LNCaP clone FGC (cell line): ENCODE data around the gene PVRIG.
A peak's percentile ranks its signal among the peaks of the same experiment; 100 is the strongest.
"Not testable (repeated sequence)": the region's sequence is repeated elsewhere in the genome, so short reads cannot be mapped to it uniquely, and the experiment has no call there.

ENCODE experiments used
- DNase-seq: peaks from one replicate; pipeline ENCODE4 v3.0.0-alpha.2; 2011; ENCODE audit warnings: low read depth
- H3K4me3 ChIP-seq: 2 replicates; pipeline ENCODE4 v1.5.1; 2011; ENCODE audit warnings: mild to moderate bottlenecking, low read depth, low read length, control low read depth
- TF ChIP-seq, protein P1 (sequence below): IDR thresholded peaks from 2 replicates; pipeline ENCODE4 v1.5.1; 2012; ENCODE audit warnings: mild to moderate bottlenecking; ENCODE audit not compliant: control insufficient read depth, insufficient read depth; ENCODE audit errors: extremely low read depth

Gene PVRIG

DNA sequence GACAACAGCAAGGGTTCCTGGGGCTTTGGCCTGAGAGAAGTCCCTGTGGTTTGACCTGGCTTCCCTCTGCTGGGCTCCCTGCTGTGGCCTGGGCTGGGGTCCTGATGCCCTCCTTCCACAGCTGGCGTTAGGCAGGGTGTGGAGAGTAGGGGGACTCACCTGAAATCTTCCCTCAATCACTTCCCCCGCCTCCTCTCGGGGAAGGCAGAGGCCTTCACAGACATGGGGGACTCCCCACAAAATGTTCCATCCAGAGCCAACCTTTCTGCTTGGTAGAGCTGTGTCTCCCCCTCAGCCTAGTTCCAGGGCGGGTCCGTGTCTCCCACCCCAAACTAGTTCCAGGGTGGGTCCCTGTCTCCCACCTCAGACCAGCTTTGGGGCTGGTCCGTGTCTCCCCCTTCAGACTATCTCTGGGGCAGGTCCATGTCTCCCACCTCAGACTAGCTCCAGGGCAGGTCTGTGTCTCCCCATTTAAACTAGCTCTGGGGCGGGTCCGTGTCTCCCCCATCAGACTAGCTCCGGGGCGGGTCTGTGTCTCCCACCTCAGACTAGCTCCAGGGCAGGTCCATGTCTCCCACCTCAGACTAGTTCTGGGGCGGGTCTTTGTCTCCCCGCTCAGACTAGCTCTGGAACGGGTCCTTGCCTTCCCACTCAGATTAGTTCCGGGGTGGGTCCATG is 2.2 kb downstream of the PVRIG start:
- no peak overlapping the region for H3K4me3 ChIP-seq
- no peak for DNase-seq
- TF ChIP-seq, protein P1, sequence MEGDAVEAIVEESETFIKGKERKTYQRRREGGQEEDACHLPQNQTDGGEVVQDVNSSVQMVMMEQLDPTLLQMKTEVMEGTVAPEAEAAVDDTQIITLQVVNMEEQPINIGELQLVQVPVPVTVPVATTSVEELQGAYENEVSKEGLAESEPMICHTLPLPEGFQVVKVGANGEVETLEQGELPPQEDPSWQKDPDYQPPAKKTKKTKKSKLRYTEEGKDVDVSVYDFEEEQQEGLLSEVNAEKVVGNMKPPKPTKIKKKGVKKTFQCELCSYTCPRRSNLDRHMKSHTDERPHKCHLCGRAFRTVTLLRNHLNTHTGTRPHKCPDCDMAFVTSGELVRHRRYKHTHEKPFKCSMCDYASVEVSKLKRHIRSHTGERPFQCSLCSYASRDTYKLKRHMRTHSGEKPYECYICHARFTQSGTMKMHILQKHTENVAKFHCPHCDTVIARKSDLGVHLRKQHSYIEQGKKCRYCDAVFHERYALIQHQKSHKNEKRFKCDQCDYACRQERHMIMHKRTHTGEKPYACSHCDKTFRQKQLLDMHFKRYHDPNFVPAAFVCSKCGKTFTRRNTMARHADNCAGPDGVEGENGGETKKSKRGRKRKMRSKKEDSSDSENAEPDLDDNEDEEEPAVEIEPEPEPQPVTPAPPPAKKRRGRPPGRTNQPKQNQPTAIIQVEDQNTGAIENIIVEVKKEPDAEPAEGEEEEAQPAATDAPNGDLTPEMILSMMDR: no peak

DNA sequence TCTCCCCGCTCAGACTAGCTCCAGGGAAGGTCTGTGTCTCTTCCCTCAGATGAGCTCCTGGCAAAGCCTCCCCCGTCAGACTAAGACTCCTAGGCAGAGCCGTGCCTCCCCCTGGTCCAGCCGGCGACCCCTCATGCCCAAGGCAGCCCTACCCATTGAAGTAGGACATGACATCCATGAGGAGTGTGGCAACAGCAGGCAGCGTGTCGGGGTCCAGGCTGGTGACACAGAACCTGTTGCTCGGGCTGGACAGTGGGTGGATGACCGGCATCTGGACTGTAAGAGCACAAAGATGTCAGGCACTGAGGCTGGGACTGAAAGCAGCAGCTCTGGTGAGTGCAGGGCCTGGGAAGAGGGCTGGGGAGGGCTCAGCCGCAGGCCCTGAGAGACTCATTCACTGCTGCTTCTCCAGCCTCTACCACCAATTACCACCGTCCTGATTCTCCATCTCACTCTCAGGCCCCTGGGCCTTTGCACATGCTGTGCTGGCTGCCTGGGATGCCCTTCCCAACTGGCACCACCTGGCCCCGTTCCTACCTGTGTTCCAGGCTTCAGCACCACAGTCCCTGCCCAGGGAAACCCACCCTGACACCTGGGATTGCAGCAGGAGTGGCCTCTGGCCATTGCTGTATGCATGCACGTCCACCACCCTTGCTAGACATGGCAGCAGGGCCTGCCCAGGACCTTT is 2.8 kb downstream of the PVRIG start:
- no peak for DNase-seq
- H3K4me3 ChIP-seq: no peak overlapping the region
- TF ChIP-seq, protein P1: no peak

DNA sequence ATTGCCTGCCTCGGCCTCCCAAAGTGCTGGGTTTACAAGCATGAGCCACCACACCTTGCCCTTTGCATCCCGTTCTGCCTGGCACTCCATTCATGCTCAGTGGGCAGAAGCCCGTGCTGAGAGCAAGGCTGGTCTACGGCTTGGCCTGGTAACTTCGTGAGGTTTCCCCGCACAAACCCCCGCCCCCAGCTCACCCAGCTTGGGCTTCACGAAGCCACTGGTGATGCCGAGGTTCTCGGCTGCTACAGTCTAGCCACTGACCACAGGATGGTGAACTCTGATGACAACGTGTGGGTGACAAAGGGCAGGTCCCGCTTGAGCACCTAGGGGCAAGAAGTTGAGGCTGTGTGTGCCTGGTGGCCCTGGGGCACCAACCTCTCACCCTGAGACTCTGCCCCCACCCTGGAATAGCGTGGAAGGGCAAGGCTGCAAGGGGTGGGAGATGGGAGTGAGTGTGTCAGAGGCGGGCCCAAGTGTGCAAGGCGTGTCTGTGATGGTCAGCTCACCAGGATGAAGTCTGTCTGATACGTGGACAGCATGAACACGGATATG is 3.7 kb downstream of the PVRIG start:
- not testable (repeated sequence) for DNase-seq, H3K4me3 ChIP-seq

DNA sequence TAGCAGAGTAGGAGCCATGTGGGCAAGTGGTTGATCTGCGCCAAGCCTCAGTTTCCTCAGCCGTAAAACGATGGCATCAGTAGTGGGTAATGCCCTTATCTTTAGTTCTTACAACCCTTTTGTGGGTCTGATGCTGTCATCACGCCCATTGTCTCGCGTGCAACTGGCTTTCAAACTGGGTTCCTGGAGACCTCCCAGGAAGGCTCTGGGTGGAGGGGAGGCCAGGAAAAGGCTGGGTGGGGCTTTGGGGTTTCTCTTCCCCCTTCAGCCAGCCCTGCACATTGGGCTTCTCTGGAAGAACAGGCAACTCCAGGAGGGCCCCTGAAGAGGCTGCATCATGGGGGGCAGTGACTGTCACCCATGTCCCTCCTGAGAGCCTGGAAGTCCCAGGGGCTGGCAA is 5.1 kb downstream of the PVRIG start:
- not testable (repeated sequence) for DNase-seq, H3K4me3 ChIP-seq

DNA sequence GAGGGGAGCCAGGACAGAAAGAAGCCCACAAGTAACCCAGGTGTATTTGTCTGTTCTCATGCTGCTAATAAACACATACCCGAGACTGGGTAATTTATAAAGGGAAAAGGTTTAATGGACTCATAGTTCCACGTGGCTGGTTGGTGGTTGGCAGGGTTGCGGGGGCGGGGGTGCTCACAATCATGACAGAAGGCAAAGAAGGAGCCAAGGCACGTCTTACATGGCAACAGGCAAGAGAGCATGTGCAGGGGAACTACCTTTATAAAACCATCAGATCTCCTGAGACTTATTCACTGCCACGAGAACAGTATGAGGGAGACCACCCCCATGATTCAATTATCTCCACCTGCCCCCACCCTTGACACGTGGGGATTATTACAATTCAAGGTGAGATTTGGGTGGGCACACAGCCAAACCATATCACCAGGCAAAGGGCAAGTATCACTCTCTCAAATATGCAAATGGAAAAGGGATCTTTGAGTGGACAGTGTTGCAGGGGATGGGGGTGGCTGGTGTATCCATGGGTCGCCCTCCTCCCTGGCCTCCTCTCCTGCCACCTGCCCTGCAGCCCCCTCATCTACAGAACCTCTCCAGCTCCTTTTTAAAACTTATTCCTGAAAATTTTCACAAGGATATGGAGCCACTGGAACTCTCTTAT is 15.0 kb downstream of the PVRIG start:
- not testable (repeated sequence) for DNase-seq, H3K4me3 ChIP-seq

DNA sequence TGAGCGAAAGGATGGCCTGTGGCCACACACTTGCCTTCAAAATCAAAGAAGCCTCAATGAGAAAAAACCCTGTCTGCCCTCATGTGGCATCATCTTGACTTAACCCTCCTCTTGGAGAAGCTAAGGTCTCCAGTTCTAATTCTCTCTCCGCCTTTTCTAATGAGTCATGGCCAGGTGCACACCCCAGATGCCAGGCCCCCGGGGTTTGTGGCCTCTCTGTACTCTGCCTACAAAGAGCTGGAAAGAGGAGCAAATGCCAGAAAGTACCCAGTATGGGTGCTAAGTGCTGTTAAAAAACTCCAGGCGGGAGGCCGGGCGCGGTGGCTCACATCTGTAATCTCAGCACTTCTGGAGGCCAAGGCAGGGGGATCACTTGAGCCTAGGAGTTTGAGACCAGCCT is 20.2 kb downstream of the PVRIG start:
- not testable (repeated sequence) for DNase-seq, H3K4me3 ChIP-seq

DNA sequence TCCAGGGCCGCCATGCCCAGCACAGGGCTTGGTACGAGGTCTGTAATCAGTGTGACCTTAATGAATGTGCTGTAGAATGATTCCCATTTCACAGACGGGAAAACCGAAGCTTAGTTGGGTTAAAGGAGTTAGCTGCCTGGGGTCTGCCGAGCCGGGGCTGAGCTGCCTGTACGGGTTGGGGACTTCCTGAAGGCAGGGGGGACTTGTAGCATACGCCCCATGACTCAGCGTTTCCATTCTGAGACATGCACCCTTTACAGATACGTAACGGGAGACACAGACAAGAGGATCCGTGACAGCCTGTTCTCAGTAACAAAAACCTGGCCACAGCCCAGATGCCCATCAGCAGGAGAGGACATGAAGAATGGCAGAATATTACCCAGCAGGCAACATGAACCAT is 23.6 kb downstream of the PVRIG start:
- not testable (repeated sequence) for DNase-seq, H3K4me3 ChIP-seq

DNA sequence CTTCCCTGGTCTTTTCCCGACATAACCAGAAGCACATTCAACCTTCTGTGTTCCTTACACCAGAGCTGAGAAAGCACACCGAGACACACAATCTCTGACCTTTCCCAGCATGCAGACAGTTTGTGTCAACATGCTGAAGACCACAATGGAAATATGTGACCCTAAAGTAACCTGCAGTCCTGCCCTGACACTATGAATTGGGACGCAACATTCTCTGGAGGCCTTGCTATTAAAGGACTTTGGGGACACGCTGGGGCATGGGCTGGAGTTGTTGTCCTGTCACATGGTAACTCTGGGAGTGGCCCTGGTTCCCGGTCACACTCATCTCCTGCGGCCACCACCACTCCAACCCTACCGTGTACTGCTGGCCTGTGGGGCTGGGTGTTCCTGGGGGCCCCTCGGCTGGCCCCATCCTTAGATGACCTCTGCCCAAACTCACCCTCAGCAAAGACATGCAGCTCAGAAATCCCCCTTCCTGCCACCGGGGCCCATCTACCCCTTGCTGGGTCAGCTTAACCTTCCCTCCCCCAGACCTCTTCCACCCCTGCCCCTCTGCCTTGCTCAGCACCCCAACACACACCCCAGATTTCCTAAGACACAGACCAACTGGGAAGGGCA is 25.3 kb downstream of the PVRIG start:
- DNase-seq, H3K4me3 ChIP-seq: not testable (repeated sequence)

DNA sequence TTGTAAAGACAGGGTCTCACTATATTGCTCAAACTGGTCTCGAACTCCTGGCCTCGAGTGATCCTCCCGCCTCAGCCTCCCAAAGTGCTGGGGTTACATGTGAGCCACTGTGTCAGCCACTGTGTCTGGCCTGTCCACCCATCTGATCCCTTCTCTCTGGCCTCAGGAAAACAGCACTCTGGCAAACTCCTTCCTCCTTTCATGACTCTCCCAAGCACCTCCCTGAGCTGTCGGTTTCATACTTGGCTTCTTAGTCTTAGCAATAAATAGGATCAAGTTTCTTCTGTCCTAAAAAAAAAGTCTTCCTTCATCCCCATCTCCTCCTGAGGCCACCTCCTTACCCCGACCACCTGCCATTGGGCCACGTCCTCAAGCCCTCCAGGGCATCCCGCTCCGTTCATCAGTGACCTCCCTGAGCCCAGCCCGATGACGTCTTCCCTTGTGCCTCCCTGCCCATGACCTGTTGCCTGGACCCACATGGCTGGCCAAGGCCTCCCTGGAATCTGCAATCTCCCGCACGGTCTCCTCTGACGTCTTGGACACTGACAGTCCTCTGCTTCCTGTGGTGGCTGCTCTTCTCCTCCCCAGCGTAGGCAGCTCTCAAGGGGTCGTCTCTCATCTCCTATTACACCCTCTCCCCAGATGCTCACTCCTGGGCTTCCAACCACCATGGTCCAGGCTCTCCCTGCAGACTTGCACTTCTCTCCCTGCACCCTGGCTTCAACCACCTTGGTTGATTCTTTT is 26.5 kb downstream of the PVRIG start:
- not testable (repeated sequence) for DNase-seq, H3K4me3 ChIP-seq

DNA sequence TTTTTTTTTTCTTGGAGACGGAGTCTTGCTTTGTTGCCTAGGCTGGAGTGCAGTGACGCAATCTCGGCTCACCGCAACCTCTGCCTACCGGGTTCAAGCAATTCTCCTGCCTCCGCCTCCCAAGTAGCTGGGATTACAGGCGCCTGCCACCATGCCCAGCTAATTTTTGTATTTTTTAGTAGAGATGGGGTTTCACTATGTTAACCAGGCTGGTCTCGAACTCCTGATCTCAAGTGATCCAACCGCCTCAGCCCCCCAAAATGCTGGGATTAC is 27.1 kb downstream of the PVRIG start:
- H3K4me3 ChIP-seq, DNase-seq: not testable (repeated sequence)

DNA sequence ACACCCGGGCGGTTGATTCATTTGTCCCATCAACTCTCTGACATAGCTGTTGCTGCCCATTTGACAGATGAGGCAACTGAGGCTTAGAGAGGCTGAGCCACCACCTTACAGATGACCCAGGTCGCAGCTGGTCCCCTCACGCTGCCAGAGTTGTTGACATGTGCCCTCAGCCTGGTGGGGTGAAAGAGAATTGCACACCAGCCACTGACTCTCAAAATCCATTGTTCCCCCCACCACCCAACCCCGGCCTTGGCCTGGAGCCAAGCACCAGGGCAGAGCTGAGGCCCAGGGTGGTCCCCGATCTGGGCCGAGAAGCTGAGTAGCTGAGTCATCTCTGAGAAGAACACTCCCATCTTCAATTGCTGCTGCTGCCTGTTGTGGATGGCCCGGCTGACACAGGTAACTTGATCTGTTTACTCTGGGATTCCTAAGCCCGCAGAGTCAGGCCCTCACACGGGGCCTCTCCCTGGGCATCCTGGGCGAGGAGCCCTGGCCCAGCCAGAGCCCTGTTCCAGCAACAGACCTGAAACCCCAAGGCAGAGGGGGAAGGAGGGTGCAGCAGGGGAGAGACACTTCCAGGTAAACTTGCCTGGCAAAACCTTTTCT is 27.5 kb downstream of the PVRIG start:
- peak; percentile 56 for DNase-seq
- TF ChIP-seq, protein P1: no peak
- no peak overlapping the region for H3K4me3 ChIP-seq
